Colonic mucosa (tissue), 4 donors: ENCODE measurements around the gene CYP3A5. TPM values are rescaled to one million over a fixed set of nuclear protein-coding genes. Genes with fewer than 3 reads are reported as not detected.
"Not testable (repeated sequence)": the region's sequence is repeated elsewhere in the genome, so short reads cannot be mapped to it uniquely, and the experiment has no call there.

Experiments
- DNase-seq: peaks from one replicate; pipeline ENCODE4 v3.0.0-alpha.2; 2020
- H3K27ac ChIP-seq: fragments of 200-600 bp; one replicate; pipeline ENCODE4 v1.8.0; 2021
- H3K27me3 ChIP-seq: fragments of 200-600 bp; one replicate; pipeline ENCODE4 v1.8.0; 2021
- H3K36me3 ChIP-seq: fragments of 200-600 bp; one replicate; pipeline ENCODE4 v1.8.0; 2021
- H3K4me1 ChIP-seq: fragments of 200-600 bp; one replicate; pipeline ENCODE4 v1.8.0; 2021; ENCODE audit warnings: mild to moderate bottlenecking
- H3K4me3 ChIP-seq: fragments of 200-600 bp; one replicate; pipeline ENCODE4 v1.8.0; 2021
- H3K9ac ChIP-seq, 2 donors: one replicate each; pipeline ENCODE4 v1.7.0; 2013; ENCODE audit warnings: control low read depth in 2 of 2, low read depth in 2 of 2, low read length in 2 of 2
- H3K9me3 ChIP-seq: fragments of 200-600 bp; one replicate; pipeline ENCODE4 v1.8.0; 2021
- CTCF ChIP-seq: fragments of 200-600 bp; IDR thresholded peaks from one replicate; pipeline ENCODE4 v1.8.0; 2022; ENCODE audit warnings: antibody characterized with exemption, mild to moderate bottlenecking
- intact Hi-C: fragments of 100-400 bp; cut with DNase I; formaldehyde crosslinking; loops from one replicate; pipeline ENCODE4 v1.14.1; 2022
- total RNA-seq, 2 donors: library from RNA; stranded (reverse); fragmentation: NEBNext Ultra II Directional in 1 of 2; extraction: Animal tissue kit (Norgen Biotek cat#: 25700) in 1 of 2; gene quantifications; one replicate each; pipeline ENCODE4 v1.2.1, GENCODE V29; 2021
- donor health status: healthy.
- donor health status: DM: no; HTN: no; CAD: no.
- donor health status: DM: no; HTN: no; CAD: no.

Gene CYP3A5
- total RNA-seq, 2 donors from 2014 or later = 52.6 to 112 TPM

- TF ChIP-seq CTCF = no peak
- no peak overlapping the region for H3K27ac ChIP-seq
- DNase-seq = no peak
Measured at GRCh38 chr7:99694912-99695304, 15.1 kb upstream of the CYP3A5 start.

GRCh38 chr7:99694201-99694911, 14.6 kb upstream of the CYP3A5 start:
- Histone ChIP-seq H3K4me3 (no peak overlapping the region), H3K9me3 (no peaks in the 10 kb centered on the region), H3K9ac (no peak overlapping the region), H3K27me3 (no peaks in the 10 kb centered on the region), H3K4me1 (peaks cover 3% of the 10 kb centered on the region), H3K27ac (no peak overlapping the region), H3K36me3 (no peaks in the 10 kb centered on the region)
- DNase-seq = no peak
- no peak for TF ChIP-seq CTCF
- intact Hi-C loops = no loop called here

More at GRCh38 chr7:99694912-99695304, 15.1 kb upstream of the CYP3A5 start:
- intact Hi-C loops = no loop called here
- Histone ChIP-seq H3K4me3 (no peak overlapping the region), H3K9ac (no peak overlapping the region), H3K9me3 (no peaks in the 10 kb centered on the region), H3K27me3 (no peaks in the 10 kb centered on the region), H3K4me1 (peaks cover 3% of the 10 kb centered on the region), H3K36me3 (no peaks in the 10 kb centered on the region)

GRCh38 chr7:99693427-99694200, 13.8 kb upstream of the CYP3A5 start:
- Histone ChIP-seq H3K27ac (no peak overlapping the region), H3K4me3 (no peak overlapping the region), H3K27me3 (no peaks in the 10 kb centered on the region), H3K4me1 (peaks cover 3% of the 10 kb centered on the region), H3K36me3 (no peaks in the 10 kb centered on the region), H3K9ac (no peak overlapping the region), H3K9me3 (no peaks in the 10 kb centered on the region)
- intact Hi-C loops = no loop called here
- no peak for TF ChIP-seq CTCF
- DNase-seq = peak; percentile 45

- no peak overlapping the region for H3K27ac ChIP-seq
- DNase-seq = no peak
- intact Hi-C loops = no loop called here
- peaks cover 3% of the 10 kb centered on the region for H3K4me1 ChIP-seq
- no peaks in the 10 kb centered on the region for H3K36me3 ChIP-seq
- H3K4me3 ChIP-seq = no peak overlapping the region
- H3K9me3 ChIP-seq = no peaks in the 10 kb centered on the region
- TF ChIP-seq CTCF = no peak
- H3K9ac ChIP-seq = no peak overlapping the region
- H3K27me3 ChIP-seq = no peaks in the 10 kb centered on the region
Measured at GRCh38 chr7:99693100-99693426, 13.3 kb upstream of the CYP3A5 start.

- H3K9ac ChIP-seq, H3K9me3 ChIP-seq, intact Hi-C loops, H3K36me3 ChIP-seq, H3K4me1 ChIP-seq, H3K27me3 ChIP-seq, DNase-seq, H3K27ac ChIP-seq, H3K4me3 ChIP-seq: not testable (repeated sequence)
Measured at GRCh38 chr7:99692563-99692962, 12.8 kb upstream of the CYP3A5 start.

- H3K9me3 ChIP-seq, DNase-seq, H3K4me1 ChIP-seq, H3K9ac ChIP-seq, H3K4me3 ChIP-seq, intact Hi-C loops, H3K36me3 ChIP-seq, H3K27me3 ChIP-seq, H3K27ac ChIP-seq: not testable (repeated sequence)
Measured at GRCh38 chr7:99691658-99692057, 11.9 kb upstream of the CYP3A5 start.

GRCh38 chr7:99690918-99691317, 11.1 kb upstream of the CYP3A5 start:
- H3K9me3 ChIP-seq, intact Hi-C loops, H3K4me3 ChIP-seq, DNase-seq, H3K27me3 ChIP-seq, H3K4me1 ChIP-seq, H3K36me3 ChIP-seq, H3K9ac ChIP-seq, H3K27ac ChIP-seq: not testable (repeated sequence)

GRCh38 chr7:99685871-99686608, 6.2 kb upstream of the CYP3A5 start:
- not testable (repeated sequence) for DNase-seq, H3K4me1 ChIP-seq, H3K27me3 ChIP-seq, H3K36me3 ChIP-seq, H3K27ac ChIP-seq, H3K4me3 ChIP-seq, H3K9me3 ChIP-seq, H3K9ac ChIP-seq
- intact Hi-C loops = loop anchor here (10.0 kb wide), 1 partner anchor 109 kb away; no protein-coding TSS in a partner anchor
